Mesenchymal stem cell (in vitro differentiated cells and primary cell): ENCODE data around the gene ITPR3.
A peak's percentile ranks its signal among the peaks of the same experiment; 100 is the strongest.

Experiments used
- DNase-seq: peaks from one replicate; pipeline ENCODE4 v3.0.0-alpha.2; 2013
- H2AFZ ChIP-seq: one replicate; pipeline ENCODE4 v1.6.1; 2013; ENCODE audit warnings: low read depth, mild to moderate bottlenecking, control low read depth, inconsistent platforms, low read length, moderate library complexity
- H2AK5ac ChIP-seq: 2 replicates; pipeline ENCODE4 v1.6.1; 2013; ENCODE audit warnings: low read length, moderate library complexity, mild to moderate bottlenecking, inconsistent platforms; ENCODE audit not compliant: severe bottlenecking
- H2BK120ac ChIP-seq: one replicate; pipeline ENCODE4 v1.6.1; 2013; ENCODE audit warnings: low read depth, mild to moderate bottlenecking, inconsistent platforms, low read length, moderate library complexity
- H2BK12ac ChIP-seq, 2 experiments: one replicate each; pipeline ENCODE4 v1.6.1; 2013; ENCODE audit warnings: inconsistent platforms in 2 of 2, low read length in 2 of 2, mild to moderate bottlenecking in 2 of 2, moderate library complexity in 2 of 2, control low read depth in 1 of 2
- H2BK15ac ChIP-seq: one replicate; pipeline ENCODE4 v1.6.1; 2013; ENCODE audit warnings: mild to moderate bottlenecking, low read depth, inconsistent platforms; ENCODE audit not compliant: poor library complexity, severe bottlenecking
- H2BK5ac ChIP-seq: 2 replicates; pipeline ENCODE4 v1.6.1; 2013; ENCODE audit warnings: low read depth, mild to moderate bottlenecking, low read length, control low read depth, inconsistent platforms; ENCODE audit not compliant: poor library complexity, severe bottlenecking
- H3K14ac ChIP-seq, 2 experiments: one replicate each; pipeline ENCODE4 v1.6.1; 2013; ENCODE audit warnings: inconsistent platforms in 2 of 2, low read length in 2 of 2, control low read depth in 1 of 2, mild to moderate bottlenecking in 1 of 2, moderate library complexity in 1 of 2
- H3K18ac ChIP-seq, 2 experiments: one replicate each; pipeline ENCODE4 v1.6.1; 2013; ENCODE audit warnings: inconsistent platforms in 2 of 2, low read length in 2 of 2, control low read depth in 1 of 2, low read depth in 1 of 2, mild to moderate bottlenecking in 1 of 2
- H3K23ac ChIP-seq, 2 experiments: one replicate each; pipeline ENCODE4 v1.6.1; 2013; ENCODE audit warnings: inconsistent platforms in 2 of 2, low read length in 2 of 2, mild to moderate bottlenecking in 2 of 2, moderate library complexity in 2 of 2, control low read depth in 1 of 2
- H3K27ac ChIP-seq: 2 replicates; pipeline ENCODE4 v1.5.1; 2013; ENCODE audit warnings: mild to moderate bottlenecking, moderate library complexity, low read length, control low read depth, inconsistent platforms; ENCODE audit not compliant: poor library complexity, severe bottlenecking
- H3K27me3 ChIP-seq, 2 experiments: 2 replicates each; pipeline versions ENCODE4 v1.6.1 to v1.7.0; 2013; ENCODE audit warnings: low read length in 2 of 2, mild to moderate bottlenecking in 2 of 2, moderate library complexity in 2 of 2, control low read depth in 1 of 2, inconsistent platforms in 1 of 2; ENCODE audit not compliant: control insufficient read depth in 1 of 2, insufficient read depth in 1 of 2
- H3K36me3 ChIP-seq, 2 experiments: 2 replicates each; pipeline versions ENCODE4 v1.6.1 to v1.7.0; 2013; ENCODE audit warnings: low read length in 2 of 2, control low read depth in 1 of 2, inconsistent platforms in 1 of 2, low read depth in 1 of 2, mild to moderate bottlenecking in 1 of 2; ENCODE audit not compliant: insufficient read depth in 2 of 2, control insufficient read depth in 1 of 2
- H3K4ac ChIP-seq, 2 experiments: one replicate each; pipeline ENCODE4 v1.6.1; 2013; ENCODE audit warnings: inconsistent platforms in 2 of 2, low read length in 2 of 2, mild to moderate bottlenecking in 2 of 2, moderate library complexity in 2 of 2, control low read depth in 1 of 2, low read depth in 1 of 2
- H3K4me1 ChIP-seq: 2 replicates; pipeline ENCODE4 v1.6.1; 2013; ENCODE audit warnings: low read depth, low read length, control low read depth; ENCODE audit not compliant: control insufficient read depth, insufficient read depth
- H3K4me2 ChIP-seq: 2 replicates; pipeline ENCODE4 v1.6.1; 2013; ENCODE audit warnings: low read length, mild to moderate bottlenecking, inconsistent platforms; ENCODE audit not compliant: poor library complexity, severe bottlenecking
- H3K4me3 ChIP-seq, 2 experiments: 2 replicates each; pipeline versions ENCODE4 v1.5.1 to v1.7.0; 2013; ENCODE audit warnings: low read length in 2 of 2, mild to moderate bottlenecking in 2 of 2, control low read depth in 1 of 2, low read depth in 1 of 2; ENCODE audit not compliant: insufficient read depth in 1 of 2
- H3K79me1 ChIP-seq: replicated peaks from 2 replicates; pipeline ENCODE4 v1.6.1; 2013; ENCODE audit warnings: mild to moderate bottlenecking, control low read depth, low read length, inconsistent platforms; ENCODE audit not compliant: poor library complexity, severe bottlenecking
- H3K9ac ChIP-seq: 2 replicates; pipeline ENCODE4 v1.7.0; 2013; ENCODE audit warnings: mild to moderate bottlenecking, low read length, moderate library complexity
- H3K9me3 ChIP-seq: 2 replicates; pipeline ENCODE4 v1.7.0; 2013; ENCODE audit warnings: mild to moderate bottlenecking, low read length; ENCODE audit not compliant: control insufficient read depth
- H4K8ac ChIP-seq: one replicate; pipeline ENCODE4 v1.6.1; 2013; ENCODE audit warnings: inconsistent platforms, mild to moderate bottlenecking, low read length, moderate library complexity
- H4K91ac ChIP-seq: one replicate; pipeline ENCODE4 v1.6.1; 2013; ENCODE audit warnings: mild to moderate bottlenecking, low read length, inconsistent platforms
- WGBS: methylation state at CpG from one replicate; pipeline ENCODE4 v1.1.7; 2013; ENCODE audit warnings: mixed read lengths; 5-methylcytosine and 5-hydroxymethylcytosine counted together

The ITPR3 gene

DNA sequence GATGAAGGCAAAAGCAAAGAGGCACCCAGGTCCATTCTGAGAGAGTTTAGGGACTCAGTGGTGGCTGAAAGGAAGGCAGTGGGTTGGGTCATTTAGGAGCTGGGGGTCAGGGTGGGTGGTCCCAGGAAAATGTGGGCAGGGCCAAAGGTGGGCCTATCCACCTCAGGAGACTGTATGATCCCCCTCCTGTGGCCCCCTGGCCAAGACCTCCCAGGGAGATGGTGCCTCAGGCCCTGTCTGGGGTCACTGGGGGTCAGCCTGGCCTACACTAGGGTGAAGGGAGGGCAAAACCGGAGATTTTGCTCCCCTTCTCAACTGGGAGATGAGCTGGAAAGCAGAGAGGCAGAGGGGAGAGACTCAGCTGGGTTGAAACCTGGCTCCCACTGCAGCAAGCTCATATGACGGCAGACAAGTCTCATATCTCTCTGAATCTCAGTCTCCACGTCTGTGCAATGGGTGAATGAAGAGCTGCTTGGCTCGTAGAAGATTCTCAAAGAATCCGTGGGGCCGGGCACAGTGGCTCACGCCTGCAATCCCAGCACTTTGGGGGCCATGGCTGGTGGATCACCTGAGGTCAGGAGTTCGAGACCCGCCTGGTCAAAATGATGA is 29.6 kb upstream of the ITPR3 start:
- H4K91ac ChIP-seq, result peak overlapping the region; percentile 53
- H3K9ac ChIP-seq, result peak overlapping the region; percentile 72
- H3K9me3 ChIP-seq, result no peaks in the 10 kb centered on the region
- no peak overlapping the region for H2BK120ac ChIP-seq
- no peak overlapping the region for H3K14ac ChIP-seq
- no peak overlapping the region for H4K8ac ChIP-seq
- no peak overlapping the region for H3K4me2 ChIP-seq
- no peak overlapping the region for H2BK5ac ChIP-seq
- H2AFZ ChIP-seq, result no peak overlapping the region
- H3K27ac ChIP-seq, result peak overlapping the region; percentile 93
- H2BK12ac ChIP-seq, result peak overlapping the region in 1 of 2 experiments; percentile 2
- no peaks in the 10 kb centered on the region for H3K36me3 ChIP-seq
- no peaks in the 10 kb centered on the region for H3K27me3 ChIP-seq
- peak overlapping the region; percentile 67 for H2AK5ac ChIP-seq
- no peak overlapping the region for H3K18ac ChIP-seq
- H2BK15ac ChIP-seq, result peak overlapping the region; percentile 53
- 96% methylated on average over 7 of the region's 9 CpGs for WGBS
- H3K79me1 ChIP-seq, result no peaks in the 10 kb centered on the region
- no peak overlapping the region for H3K4me3 ChIP-seq
- DNase-seq, result no peak
- no peak overlapping the region for H3K23ac ChIP-seq
- H3K4me1 ChIP-seq, result peaks cover 37% of the 10 kb centered on the region
- H3K4ac ChIP-seq, result no peak overlapping the region

DNA sequence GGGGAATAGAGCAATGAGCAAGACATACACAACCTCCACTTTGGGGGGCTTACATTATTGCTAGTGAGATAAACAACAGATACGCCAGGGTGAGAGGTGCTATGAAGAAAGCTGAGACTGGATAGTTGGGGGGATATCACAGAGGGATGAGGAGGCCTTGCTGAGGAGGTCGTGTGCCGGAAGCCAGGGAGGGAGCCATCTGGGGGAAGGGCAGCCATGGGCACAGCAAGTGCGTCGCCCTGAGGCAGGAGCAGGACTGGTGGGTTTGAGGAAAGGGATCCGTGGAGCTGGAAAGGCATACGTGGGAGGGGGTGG is 28.9 kb upstream of the ITPR3 start:
- Histone ChIP-seq H2BK120ac (no peak overlapping the region), H3K4me3 (no peak overlapping the region), H2AK5ac (peak overlapping the region; percentile 53), H3K9me3 (no peaks in the 10 kb centered on the region), H3K9ac (no peak overlapping the region), H3K14ac (no peak overlapping the region), H3K18ac (peak overlapping the region in 1 of 2 experiments; percentile 71), H3K27me3 (no peaks in the 10 kb centered on the region), H4K91ac (peak overlapping the region; percentile 11), H3K27ac (no peak overlapping the region), H2BK5ac (no peak overlapping the region), H3K4me2 (no peak overlapping the region), H2BK15ac (peak overlapping the region; percentile 15), H3K23ac (no peak overlapping the region), H2AFZ (no peak overlapping the region), H4K8ac (peak overlapping the region; percentile 38), H3K36me3 (no peaks in the 10 kb centered on the region), H2BK12ac (peak overlapping the region; percentile 31 to 51), H3K4me1 (peaks cover 37% of the 10 kb centered on the region), H3K4ac (no peak overlapping the region), H3K79me1 (no peaks in the 10 kb centered on the region)
- DNase-seq, result no peak
- WGBS, result 82% methylated on average over 7 of the region's 7 CpGs

DNA sequence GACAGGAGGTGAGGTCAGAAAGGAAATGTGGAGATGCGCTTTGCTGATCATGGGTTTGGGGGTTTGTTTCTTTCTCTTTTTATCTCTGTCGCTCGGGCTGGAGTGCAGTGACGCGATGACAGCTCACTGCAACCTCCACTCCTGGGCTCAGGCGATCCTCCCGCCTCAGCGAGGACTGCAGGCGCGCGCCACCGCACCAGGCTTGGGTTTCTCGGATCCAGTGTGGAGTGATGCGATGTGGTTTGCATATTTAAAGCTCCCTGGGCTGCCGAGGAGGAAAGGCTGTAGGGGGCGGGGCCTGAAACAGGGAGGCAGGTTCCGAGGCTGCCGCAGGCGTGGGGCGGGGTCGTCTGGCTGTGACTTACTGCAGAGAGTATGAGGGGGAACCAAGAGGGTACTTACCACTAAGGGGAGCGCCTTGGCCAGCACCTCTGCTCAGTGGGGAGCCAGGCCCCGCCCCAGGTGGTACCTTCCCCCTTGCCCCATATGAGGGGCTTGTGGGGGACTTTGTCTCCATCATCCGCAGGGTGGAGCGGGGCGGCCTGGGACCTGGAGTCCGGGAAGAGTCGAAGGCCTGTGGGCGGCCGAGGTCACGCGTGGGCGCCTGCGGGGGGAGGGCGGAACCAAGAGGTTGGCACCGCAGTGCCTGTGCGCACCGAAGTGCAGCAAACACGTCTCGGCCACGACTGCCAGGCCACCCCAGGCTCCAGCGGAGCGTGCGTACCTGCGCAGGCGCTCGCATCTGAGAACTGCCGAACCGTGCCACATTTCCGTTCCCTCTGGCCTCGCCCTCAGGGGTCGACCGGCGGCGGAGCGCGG is 28.3 kb upstream of the ITPR3 start:
- Histone ChIP-seq H3K79me1 (no peaks in the 10 kb centered on the region), H3K18ac (peak overlapping the region in 1 of 2 experiments; percentile 71), H2BK5ac (no peak overlapping the region), H3K4me2 (peak overlapping the region; percentile 49), H3K4ac (no peak overlapping the region), H3K23ac (no peak overlapping the region), H2BK12ac (peak overlapping the region; percentile 31 to 51), H3K27me3 (no peaks in the 10 kb centered on the region), H3K9ac (no peak overlapping the region), H4K91ac (peak overlapping the region; percentile 11), H4K8ac (peak overlapping the region; percentile 38), H3K9me3 (no peaks in the 10 kb centered on the region), H3K36me3 (no peaks in the 10 kb centered on the region), H2AFZ (peak overlapping the region; percentile 20), H2BK120ac (no peak overlapping the region), H3K4me3 (no peak overlapping the region), H3K4me1 (peaks cover 37% of the 10 kb centered on the region), H3K14ac (peak overlapping the region in 1 of 2 experiments; percentile 2), H2AK5ac (peak overlapping the region; percentile 53), H2BK15ac (peak overlapping the region; percentile 75), H3K27ac (peak overlapping the region; percentile 34)
- 39% methylated on average over 57 of the region's 57 CpGs for whole genome bisulfite sequencing
- no peak for DNase-seq

- Histone ChIP-seq H2BK15ac (peak overlapping the region; percentile 75), H2AFZ (no peak overlapping the region), H3K79me1 (no peaks in the 10 kb centered on the region), H3K23ac (no peak overlapping the region), H3K4me2 (peak overlapping the region; percentile 49), H2BK12ac (no peak overlapping the region), H3K27ac (no peak overlapping the region), H2AK5ac (no peak overlapping the region), H3K27me3 (no peaks in the 10 kb centered on the region), H3K9ac (no peak overlapping the region), H2BK120ac (no peak overlapping the region), H3K36me3 (no peaks in the 10 kb centered on the region), H3K9me3 (no peaks in the 10 kb centered on the region), H4K8ac (peak overlapping the region; percentile 14), H3K18ac (peak overlapping the region in 1 of 2 experiments; percentile 40), H2BK5ac (no peak overlapping the region), H4K91ac (peak overlapping the region; percentile 5), H3K14ac (no peak overlapping the region), H3K4me3 (no peak overlapping the region), H3K4me1 (peaks cover 39% of the 10 kb centered on the region), H3K4ac (no peak overlapping the region)
- DNase-seq, result no peak
- 34% methylated on average over 4 of the region's 4 CpGs for WGBS
These were observed 27.8 kb upstream of the ITPR3 start for GRCh38 chr6:33593414-33593727.
